Left cardiac atrium (tissue), 4 donors: ENCODE measurements around the gene FAM221B. TPM values are rescaled to one million over a fixed set of nuclear protein-coding genes. Genes with fewer than 3 reads are reported as not detected.

Experiments
- ATAC-seq, 2 donors: fragments of 200-7000 bp; cut with Tn5 transposase; one replicate each; pipeline ENCODE4 v1.9.1; 2020; ENCODE audit warnings: mild to moderate bottlenecking in 2 of 2, moderate library complexity in 2 of 2
- DNase-seq: peaks from one replicate; pipeline ENCODE4 v3.0.0-alpha.2; 2020
- intact Hi-C, 2 donors: fragments of 100-400 bp; cut with DNase I; formaldehyde crosslinking; loops; one replicate each; pipeline versions ENCODE4 v1.14.1 to v1.15.1; 2022 to 2023
- total RNA-seq, 2 donors: library from RNA; stranded (reverse); fragmentation: NEBNext Ultra II Directional; extraction: Animal tissue kit (Norgen Biotek cat#: 25700); gene quantifications; one replicate each; pipeline ENCODE4 v1.2.1, GENCODE V29; 2021
- donor health status: DM: no; HTN: yes; CAD: no.
- donor health status: DM: no; HTN: yes; CAD: no; lungs with severe emphysema.
- donor health status: DM: yes; HTN: yes; CAD: no.
- donor health status: Dilated cardiomyopathy.

The FAM221B gene
- total RNA-seq, 2 donors from 2014 or later: not detected

GRCh38 chr9:35829764-35830096 lies 1.2 kb upstream of the FAM221B start:
- intact Hi-C loops: loop anchor here (2.0 to 5.0 kb wide), 3 partner anchors 15 to 53 kb away; partner anchors contain the start of genes HINT2 (in 1 of the 2) and NPR2 (in 1 of the 2)
- ATAC-seq (no peak), DNase-seq (no peak)

- DNase-seq (peak; percentile 99), ATAC-seq (peak; percentile 94 to 95)
- intact Hi-C loops: loop anchor here (2.0 to 5.0 kb wide), 3 partner anchors 14 to 53 kb away; partner anchors contain the start of genes HINT2 (in 1 of the 2) and NPR2 (in 1 of the 2)
Measured at GRCh38 chr9:35829084-35829763, 692 bp upstream of the FAM221B start, which contains the start of gene TMEM8B. Gene TMEM8B (plus strand): TSS chr9:35829228. CDS start chr9:35829448, 220 bp downstream.

- intact Hi-C loops: loop anchor here (2.0 to 5.0 kb wide), 3 partner anchors 35 to 55 kb away; partner anchors contain the start of gene NPR2 (in 1 of the 2)
- DNase-seq (no peak), ATAC-seq (no peak)
Measured at GRCh38 chr9:35827486-35827885, 1.0 kb downstream of the FAM221B start.

GRCh38 chr9:35826071-35826701 lies 2.3 kb downstream of the FAM221B start:
- DNase-seq: peak; percentile 40
- intact Hi-C loops: loop anchor here (2.0 to 5.0 kb wide), 3 partner anchors 34 to 57 kb away; partner anchors contain the start of gene NPR2 (in 1 of the 2)

GRCh38 chr9:35822926-35823325 lies 5.6 kb downstream of the FAM221B start:
- intact Hi-C loops: no loop called here

More at GRCh38 chr9:35826071-35826701, 2.3 kb downstream of the FAM221B start:
- peak; percentile 25 to 48 for ATAC-seq

GRCh38 chr9:35820076-35820475 lies 8.5 kb downstream of the FAM221B start:
- intact Hi-C loops: no loop called here
- ATAC-seq: no peak
- DNase-seq: no peak

More at GRCh38 chr9:35822926-35823325, 5.6 kb downstream of the FAM221B start:
- no peak for ATAC-seq
- DNase-seq: no peak

GRCh38 chr9:35818341-35818740 lies 10.2 kb downstream of the FAM221B start:
- intact Hi-C loops: no loop called here
- ATAC-seq: no peak
- no peak for DNase-seq

- ATAC-seq: no peak
- DNase-seq: no peak
- intact Hi-C loops: no loop called here
Measured at GRCh38 chr9:35816708-35817107, 11.8 kb downstream of the FAM221B start.

GRCh38 chr9:35814841-35815543 lies 13.5 kb downstream of the FAM221B start, which contains the start of gene HINT2:
Gene HINT2 (minus strand): TSS chr9:35815042. CDS start chr9:35814979, 63 bp downstream.
- DNase-seq (peak; percentile 96), ATAC-seq (peak; percentile 94 to 96)
- intact Hi-C loops: loop anchor here in 1 of 2 donors (2.0 kb wide), 1 partner anchor 14 kb away; the partner anchor contains the start of genes FAM221B and TMEM8B

GRCh38 chr9:35814106-35814840 lies 14.3 kb downstream of the FAM221B start:
- ATAC-seq (peak; percentile 56 to 64), DNase-seq (peak; percentile 86)
- intact Hi-C loops: loop anchor here in 1 of 2 donors (2.0 kb wide), 1 partner anchor 15 kb away; the partner anchor contains the start of genes FAM221B and TMEM8B

- DNase-seq (no peak), ATAC-seq (no peak)
- intact Hi-C loops: loop anchor here in 1 of 2 donors (2.0 kb wide), 1 partner anchor 15 kb away; the partner anchor contains the start of genes FAM221B and TMEM8B
Measured at GRCh38 chr9:35813434-35814105, 15.0 kb downstream of the FAM221B start.

GRCh38 chr9:35812025-35812602 lies 16.4 kb downstream of the FAM221B start, which contains the start of gene SPAG8:
Gene SPAG8 (minus strand): TSS chr9:35812262. CDS start chr9:35812147, 115 bp downstream.
- intact Hi-C loops: no loop called here
- DNase-seq (peak; percentile 96), ATAC-seq (peak; percentile 69 to 72)

- no peak for ATAC-seq
- intact Hi-C loops: no loop called here
- no peak for DNase-seq
Measured at GRCh38 chr9:35811381-35812024, 17.0 kb downstream of the FAM221B start.

- no peak for ATAC-seq
- DNase-seq: no peak
- intact Hi-C loops: no loop called here
Measured at GRCh38 chr9:35810122-35810521, 18.4 kb downstream of the FAM221B start.

- intact Hi-C loops: no loop called here
- no peak for ATAC-seq
Measured at GRCh38 chr9:35808433-35808832, 20.1 kb downstream of the FAM221B start.

GRCh38 chr9:35806101-35806500 lies 22.4 kb downstream of the FAM221B start:
- ATAC-seq (no peak), DNase-seq (no peak)
- intact Hi-C loops: no loop called here

More at GRCh38 chr9:35808433-35808832, 20.1 kb downstream of the FAM221B start:
- no peak for DNase-seq
